Measurements from ENCODE around the gene FSCN2. TPM values are rescaled to one million over a fixed set of nuclear protein-coding genes. Genes with fewer than 3 reads are reported as not detected.

Gene FSCN2
- total RNA-seq, 1 donor from 2014 or later: 6.6 TPM

- Histone ChIP-seq H3K27me3 (no peaks in the 10 kb centered on the region), H3K9me3 (no peaks in the 10 kb centered on the region), H3K4me1 (peaks cover 25% of the 10 kb centered on the region), H3K36me3 (peaks cover 0 to 45% of the 10 kb centered on the region in 2 donors), H3K4me3 (no peak overlapping the region), H3K27ac (no peak overlapping the region)
- TF ChIP-seq POLR2AphosphoS5 (IDR thresholded peaks at IDR 0.05; ENCODE audit: insufficient read depth in 1 of 2, low read depth in 1 of 2) (no peak), POLR2A (IDR thresholded peaks at IDR 0.05) (no peak), CTCF (IDR thresholded peaks at IDR 0.05) (no peak)
- intact Hi-C loops (cut with DNase I): loop anchor here (5.0 kb wide), 1 partner anchor 38 kb away; the partner anchor contains the start of gene ACTG1
- no peak for DNase-seq (ENCODE audit: extremely low spot score in 2 of 2)
Measured at GRCh38 chr17:81549826-81550225, 21.6 kb downstream of the FSCN2 start.

GRCh38 chr17:81550285-81550684, 22.1 kb downstream of the FSCN2 start:
- DNase-seq (ENCODE audit: extremely low spot score in 2 of 2): no peak
- Histone ChIP-seq H3K36me3 (peaks cover 0 to 40% of the 10 kb centered on the region in 2 donors), H3K4me3 (no peak overlapping the region), H3K27me3 (no peaks in the 10 kb centered on the region), H3K4me1 (peaks cover 25% of the 10 kb centered on the region), H3K9me3 (no peaks in the 10 kb centered on the region), H3K27ac (no peak overlapping the region)
- intact Hi-C loops (cut with DNase I): loop anchor here (5.0 kb wide), 1 partner anchor 38 kb away; the partner anchor contains the start of gene ACTG1
- TF ChIP-seq POLR2A (IDR thresholded peaks at IDR 0.05): no peak
- no peak for TF ChIP-seq CTCF (IDR thresholded peaks at IDR 0.05)
- TF ChIP-seq POLR2AphosphoS5 (IDR thresholded peaks at IDR 0.05; ENCODE audit: insufficient read depth in 1 of 2, low read depth in 1 of 2): no peak

- TF ChIP-seq POLR2AphosphoS5 (IDR thresholded peaks at IDR 0.05; ENCODE audit: insufficient read depth in 1 of 2, low read depth in 1 of 2) (no peak), CTCF (IDR thresholded peaks at IDR 0.05) (no peak), POLR2A (IDR thresholded peaks at IDR 0.05) (no peak)
- intact Hi-C loops (cut with DNase I): loop anchor here (5.0 kb wide), 1 partner anchor 39 kb away; the partner anchor contains the start of gene ACTG1
- Histone ChIP-seq H3K4me1 (peaks cover 25% of the 10 kb centered on the region), H3K9me3 (no peaks in the 10 kb centered on the region), H3K4me3 (peak overlapping the region; percentile 72), H3K27me3 (no peaks in the 10 kb centered on the region), H3K27ac (no peak overlapping the region), H3K36me3 (peaks cover 0 to 34% of the 10 kb centered on the region in 2 donors)
- no peak for DNase-seq (ENCODE audit: extremely low spot score in 2 of 2)
Measured at GRCh38 chr17:81550830-81551457, 22.8 kb downstream of the FSCN2 start.

- Histone ChIP-seq H3K4me3 (peak overlapping the region; percentile 72), H3K27me3 (no peaks in the 10 kb centered on the region), H3K4me1 (peaks cover 25% of the 10 kb centered on the region), H3K27ac (peak overlapping the region; percentile 65), H3K9me3 (no peaks in the 10 kb centered on the region), H3K36me3 (peaks cover 0 to 27% of the 10 kb centered on the region in 2 donors)
- no peak for TF ChIP-seq POLR2AphosphoS5 (IDR thresholded peaks at IDR 0.05; ENCODE audit: insufficient read depth in 1 of 2, low read depth in 1 of 2)
- no peak for TF ChIP-seq CTCF (IDR thresholded peaks at IDR 0.05)
- no peak for TF ChIP-seq POLR2A (IDR thresholded peaks at IDR 0.05)
- intact Hi-C loops (cut with DNase I): loop anchor here (5.0 kb wide), 1 partner anchor 39 kb away; the partner anchor contains the start of gene ACTG1
- DNase-seq (ENCODE audit: extremely low spot score in 2 of 2): no peak
Measured at GRCh38 chr17:81551458-81552243, 23.5 kb downstream of the FSCN2 start.
